SHP77 treated with DMSO at 0.1 percent for 48 hours (cell line): ENCODE data around the gene ANKRD36.
"Not testable (repeated sequence)": the region's sequence is repeated elsewhere in the genome, so short reads cannot be mapped to it uniquely, and the experiment has no call there.

Experiments
- DNase-seq: peaks from one replicate; lab custom pipeline; 2025; lab: John Stamatoyannopoulos, UW

ANKRD36 gene

DNA sequence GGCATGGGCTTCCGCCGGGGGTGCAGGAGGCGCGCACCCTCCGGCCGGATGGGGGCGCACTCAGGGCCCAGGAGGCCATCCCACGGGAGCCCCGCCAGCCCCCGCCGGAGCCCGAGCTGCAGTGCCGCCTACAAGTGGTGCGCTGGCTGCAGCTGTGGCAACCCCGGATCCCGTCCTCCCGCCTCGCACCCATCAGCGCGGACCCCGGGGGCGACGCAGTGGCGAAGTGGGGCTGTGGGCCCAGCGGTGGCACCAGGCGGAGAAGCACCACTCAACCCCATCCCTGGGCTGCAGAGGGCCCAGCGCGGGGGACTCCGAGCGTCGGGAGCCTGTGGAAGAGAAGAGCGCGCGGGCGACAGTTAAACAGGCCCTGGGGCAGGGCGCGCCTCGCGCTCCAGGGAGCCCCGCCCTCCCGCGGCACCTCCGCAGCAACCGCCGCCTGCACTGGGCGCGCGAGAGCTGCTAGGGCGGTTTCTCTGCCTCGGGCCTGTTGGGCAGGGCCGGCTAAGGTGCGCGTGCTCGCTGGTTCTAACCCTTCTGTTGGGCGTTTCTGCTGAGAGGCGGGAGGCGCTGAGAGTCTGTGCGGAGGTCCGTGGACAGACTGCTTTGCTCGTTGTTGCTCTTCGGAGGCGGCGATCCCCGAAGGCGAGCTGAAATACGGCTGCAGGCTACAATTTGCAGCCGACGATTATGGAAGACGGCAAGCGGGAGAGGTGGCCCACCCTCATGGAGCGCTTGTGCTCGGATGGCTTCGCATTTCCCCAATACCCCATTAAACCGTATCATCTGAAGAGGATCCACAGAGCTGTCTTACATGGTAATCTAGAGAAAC is at the start of gene ANKRD36:
ANKRD36 (plus strand) TSS at position 104 of the 832 bp plus-strand sequence; CDS start at position 691, 587 bp downstream.
- not testable (repeated sequence) for DNase-seq

DNA sequence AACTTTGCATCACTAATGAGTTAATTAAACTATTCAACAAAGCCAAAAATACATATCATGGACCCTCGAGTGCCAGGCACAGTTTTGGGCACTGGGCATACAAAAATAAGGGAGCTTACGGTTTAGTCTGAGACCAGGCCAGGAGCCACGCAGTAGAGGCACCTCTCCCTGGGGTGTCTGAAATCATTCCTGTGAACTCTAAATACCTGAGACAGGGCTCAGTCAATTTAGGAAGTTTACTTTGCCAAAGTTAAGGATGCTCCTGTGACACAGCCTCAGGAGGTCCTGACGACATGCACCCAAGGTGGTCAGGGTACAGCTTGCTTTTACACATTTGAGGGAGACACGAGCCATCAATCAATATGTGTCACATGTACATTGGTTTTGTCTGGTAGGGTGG is 46.9 kb upstream of the ANKRD36 start:
- DNase-seq = not testable (repeated sequence)

DNA sequence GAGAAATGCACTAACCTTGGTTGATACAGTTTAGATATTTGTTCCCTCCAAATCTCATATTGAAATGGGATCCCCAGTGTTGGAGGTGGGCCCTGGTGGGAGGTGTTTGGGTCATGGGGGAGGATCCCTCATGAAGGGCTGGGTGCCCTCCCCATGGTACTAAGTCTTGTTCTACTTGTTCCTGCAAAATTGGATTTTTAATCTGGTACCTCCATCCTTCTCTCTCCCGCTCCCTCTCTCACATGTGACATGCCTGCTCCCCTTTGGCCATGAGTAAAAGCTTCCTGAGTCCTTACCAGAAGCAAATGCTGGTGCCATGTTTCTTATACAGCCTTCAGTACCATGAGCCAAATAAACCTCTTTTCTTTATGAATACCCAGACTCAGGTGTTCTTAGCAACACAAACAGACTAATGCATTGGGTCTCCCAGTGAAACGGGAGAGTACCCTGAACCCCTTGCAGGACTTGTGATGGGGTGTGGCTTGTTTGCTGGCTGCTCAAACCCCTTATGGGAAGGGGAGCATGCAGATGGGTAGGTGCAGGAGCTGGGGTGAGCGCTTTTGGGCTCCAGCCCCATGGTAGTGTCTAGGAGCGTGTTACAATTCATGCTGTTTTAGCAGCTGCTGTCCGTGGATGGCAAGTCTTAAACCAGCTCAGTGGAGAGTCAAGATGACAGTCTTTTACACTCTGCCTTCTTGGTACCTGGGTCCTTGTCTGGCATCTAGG is 45.5 kb upstream of the ANKRD36 start:
- no peak for DNase-seq

DNA sequence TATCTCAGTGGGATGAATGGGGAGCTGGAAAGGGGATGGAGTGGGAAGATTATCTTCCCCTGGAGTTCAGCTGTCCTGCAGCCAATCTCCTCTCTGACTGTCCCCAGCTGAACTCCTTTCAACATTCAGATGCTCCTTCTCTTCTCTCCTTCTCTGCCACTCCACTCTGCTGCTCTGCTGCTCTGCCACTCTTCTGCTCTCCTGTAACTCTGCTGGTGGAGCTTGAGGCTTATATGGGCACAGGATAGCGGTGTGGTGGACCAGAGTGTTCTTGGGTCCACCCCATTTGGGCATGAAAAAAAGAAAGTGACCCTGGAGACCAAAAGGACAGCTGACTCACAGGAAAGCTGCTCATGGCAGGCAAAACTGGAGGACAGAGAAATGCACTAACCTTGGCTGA is 44.9 kb upstream of the ANKRD36 start:
- no peak for DNase-seq

- DNase-seq = not testable (repeated sequence)
These were observed 44.2 kb upstream of the ANKRD36 start for GRCh38 chr2:97068722-97069121.

- DNase-seq = not testable (repeated sequence)
These were observed 42.0 kb upstream of the ANKRD36 start for GRCh38 chr2:97070915-97071314.

GRCh38 chr2:97077213-97077612 is 35.7 kb upstream of the ANKRD36 start:
- DNase-seq = not testable (repeated sequence)

GRCh38 chr2:97080855-97081254 is 32.1 kb upstream of the ANKRD36 start:
- DNase-seq = not testable (repeated sequence)

- DNase-seq = not testable (repeated sequence)
These were observed 30.7 kb upstream of the ANKRD36 start for GRCh38 chr2:97082206-97082605.

- not testable (repeated sequence) for DNase-seq
These were observed 29.4 kb upstream of the ANKRD36 start for GRCh38 chr2:97083516-97083915.

DNA sequence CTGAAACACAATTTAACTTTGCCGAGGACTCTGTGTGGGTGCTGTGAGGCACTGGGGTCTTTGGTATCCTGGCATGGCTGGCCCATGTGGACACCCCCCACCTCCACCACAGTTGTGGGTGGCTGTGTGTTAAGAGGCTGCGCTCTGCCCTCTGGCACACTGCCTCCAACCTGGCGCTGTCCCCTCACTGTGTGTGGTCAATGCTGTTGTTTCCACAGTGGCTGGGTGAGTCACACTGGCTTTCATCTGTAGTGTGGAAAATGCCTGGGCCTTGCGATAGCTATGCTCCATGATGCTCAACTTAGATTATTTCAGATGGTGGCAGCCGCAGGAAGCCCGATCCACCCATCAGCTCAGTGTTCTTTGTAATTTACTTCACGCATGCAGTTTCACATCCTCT is 27.9 kb upstream of the ANKRD36 start:
- not testable (repeated sequence) for DNase-seq

- DNase-seq = not testable (repeated sequence)
These were observed 24.2 kb upstream of the ANKRD36 start for GRCh38 chr2:97088706-97089105.

- DNase-seq = not testable (repeated sequence)
These were observed 20.0 kb upstream of the ANKRD36 start for GRCh38 chr2:97092946-97093345.

DNA sequence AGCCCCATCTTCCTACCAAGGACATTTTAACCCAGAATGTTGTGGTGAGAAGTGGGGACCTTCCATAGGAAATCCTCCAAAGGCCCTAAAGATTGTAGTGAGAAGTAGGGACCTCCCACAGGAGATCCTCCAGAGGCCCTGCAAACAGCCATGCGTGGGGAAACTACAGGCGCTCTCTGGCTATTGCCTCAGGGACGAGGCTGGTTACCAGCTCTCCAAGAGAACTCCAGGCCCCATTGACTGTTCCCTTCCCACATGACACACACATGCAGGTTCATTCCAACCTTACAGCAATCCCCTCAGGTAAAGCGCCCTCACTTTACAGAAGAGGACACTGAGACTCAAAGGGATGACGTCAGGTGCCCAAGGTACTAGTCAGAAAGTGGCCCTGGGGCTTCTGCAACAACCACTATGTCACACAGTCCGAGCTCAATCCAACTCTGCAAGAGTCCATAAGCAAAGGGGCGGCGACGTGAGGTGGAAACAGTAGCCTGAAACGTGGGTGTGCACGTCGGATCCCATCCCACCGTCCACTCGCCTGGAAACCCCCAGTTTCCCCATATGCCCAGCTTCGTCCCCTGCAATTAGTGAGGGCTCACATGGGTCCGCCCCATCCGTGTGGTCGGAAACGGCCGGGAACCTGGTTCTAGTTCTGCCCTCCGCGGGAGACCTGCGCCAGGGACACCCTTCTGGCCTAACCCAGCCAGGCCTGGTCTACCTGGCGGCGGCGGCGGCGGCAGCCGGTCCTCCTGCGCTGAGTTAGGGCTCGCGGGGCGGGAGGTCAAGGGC is 18.8 kb upstream of the ANKRD36 start:
- not testable (repeated sequence) for DNase-seq

- peak; percentile 33 for DNase-seq
These were observed 18.0 kb upstream of the ANKRD36 start, which contains the start of gene FAHD2B for GRCh38 chr2:97094772-97095611. Gene FAHD2B, minus strand, starts transcription at chr2:97094882. Its CDS starts 3,176 bp downstream, at chr2:97091706.

- DNase-seq = no peak
These were observed 17.3 kb upstream of the ANKRD36 start for GRCh38 chr2:97095661-97096060.

DNA sequence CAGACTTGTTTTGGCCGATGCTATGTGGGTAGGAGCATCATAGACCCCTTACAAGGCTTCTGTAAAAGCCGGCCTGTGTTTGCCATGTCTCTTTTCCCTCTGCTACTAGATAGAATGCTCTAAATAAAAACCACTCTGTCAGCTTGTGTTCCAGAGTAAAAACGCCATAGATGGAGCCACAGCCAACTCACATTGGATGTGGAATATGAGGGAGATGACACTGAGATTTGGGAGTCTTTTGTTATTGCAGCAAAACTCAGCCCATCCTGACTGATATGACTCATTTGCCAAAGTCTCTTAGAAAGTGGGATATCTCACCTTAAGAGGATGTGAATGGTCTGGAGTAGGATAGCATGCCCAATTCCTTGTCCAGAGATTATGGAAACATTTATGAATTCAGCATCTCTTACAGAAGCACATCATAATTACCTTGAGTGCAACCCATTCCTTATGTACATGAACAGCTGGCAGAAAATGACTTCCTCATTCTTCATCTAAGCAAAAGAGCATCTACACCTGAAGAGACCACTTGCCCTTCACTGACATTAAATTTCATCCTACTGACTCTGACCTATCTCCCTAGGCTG is 14.1 kb upstream of the ANKRD36 start:
- not testable (repeated sequence) for DNase-seq

DNA sequence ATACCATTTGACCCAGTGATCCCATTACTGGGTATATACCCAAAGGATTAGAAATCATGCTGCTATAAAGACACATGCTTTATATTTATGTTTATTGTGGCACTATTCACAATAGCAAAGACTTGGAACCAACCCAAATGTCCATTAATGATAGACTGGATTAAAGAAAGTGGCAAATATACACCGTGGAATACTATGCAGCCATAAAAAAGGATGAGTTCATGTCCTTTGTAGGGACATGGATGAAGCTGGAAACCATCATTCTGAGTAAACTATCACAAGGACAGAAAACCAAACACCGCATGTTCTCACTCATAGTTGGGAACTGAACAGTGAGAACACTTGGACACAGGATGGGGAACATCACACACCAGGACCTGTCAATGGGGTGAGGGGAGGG is 6.1 kb upstream of the ANKRD36 start:
- DNase-seq = not testable (repeated sequence)

DNA sequence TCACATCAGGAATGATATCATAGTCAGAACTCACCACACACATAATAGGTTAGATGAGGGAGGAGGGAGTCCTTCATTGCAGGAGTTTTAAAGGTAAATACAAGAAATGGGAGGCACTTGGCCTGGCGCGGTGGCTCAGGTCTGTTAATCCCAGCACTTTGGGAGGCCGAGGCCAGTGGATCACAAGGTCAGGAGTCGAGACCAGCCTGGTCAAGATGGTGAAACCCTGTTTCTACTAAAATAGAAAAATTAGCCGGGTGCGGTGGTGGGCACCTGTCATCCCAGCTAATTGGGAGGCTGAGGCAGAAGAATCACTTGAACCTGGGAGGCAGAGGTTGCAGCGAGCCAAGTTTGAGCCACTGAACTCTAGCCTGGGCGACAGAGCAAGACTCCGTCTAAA is 1.7 kb upstream of the ANKRD36 start:
- DNase-seq = not testable (repeated sequence)

DNA sequence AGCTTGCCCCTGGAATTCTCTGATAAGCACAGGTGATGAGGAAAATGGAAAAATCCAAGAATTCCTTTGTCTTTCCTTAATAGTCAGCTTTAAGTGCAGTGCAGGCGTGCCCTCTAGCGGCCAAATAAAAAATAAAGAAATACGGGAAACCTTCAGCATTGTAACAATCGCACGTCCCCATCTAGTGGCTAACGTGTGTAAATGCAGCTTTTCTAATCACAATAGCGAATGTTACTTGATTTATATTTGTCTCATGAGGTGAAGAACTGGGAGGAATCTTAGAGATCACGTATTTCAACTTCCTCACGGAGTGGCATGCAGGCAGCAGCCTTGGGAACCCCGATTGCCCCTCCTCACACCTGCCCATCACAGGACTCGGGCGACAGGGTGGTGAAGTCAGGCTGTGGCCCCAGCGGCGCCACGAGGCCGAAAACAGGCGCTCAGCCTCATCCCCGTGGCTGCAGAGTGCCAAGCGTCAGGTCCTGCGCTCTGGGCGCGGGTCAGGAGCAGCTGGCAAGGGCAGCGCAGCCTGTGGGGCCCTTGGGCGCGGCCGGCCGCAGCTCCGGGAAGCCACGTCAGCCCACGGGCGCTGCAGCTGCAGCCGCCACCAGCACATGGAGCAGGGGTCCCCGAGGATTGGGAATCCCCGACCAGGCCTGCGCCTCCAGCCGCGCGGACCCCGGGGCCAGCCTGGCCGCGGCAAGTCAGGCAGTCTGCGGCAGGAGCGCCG is 468 bp upstream of the ANKRD36 start:
- not testable (repeated sequence) for DNase-seq
